Right lobe of liver (tissue), 6 donors: ENCODE results near the gene PPP6C. TPM values are rescaled to one million over a fixed set of nuclear protein-coding genes. Genes with fewer than 3 reads are reported as not detected.

Experiments used
- ATAC-seq, 4 donors: fragments of 200-7000 bp; cut with Tn5 transposase; one replicate each; pipeline ENCODE4 v1.9.1; 2020; ENCODE audit warnings: mild to moderate bottlenecking in 4 of 4, moderate library complexity in 4 of 4
- DNase-seq, 3 donors: peaks; one replicate each; pipeline ENCODE4 v3.0.0-alpha.2; 2020
- H3K27ac ChIP-seq, 3 donors: fragments of 200-600 bp; one replicate each; pipeline ENCODE4 v1.8.0; 2022
- H3K27me3 ChIP-seq, 2 donors: fragments of 200-600 bp; one replicate each; pipeline ENCODE4 v1.8.0; 2022
- H3K36me3 ChIP-seq, 4 donors: fragments of 200-600 bp; sonication (generic) in 1 of 4; one replicate each; pipeline versions ENCODE4 v1.5.1 to v1.8.0; 2017 to 2022; ENCODE audit warnings: control low read depth in 1 of 4
- H3K4me1 ChIP-seq, 4 donors: fragments of 200-600 bp; sonication (generic) in 1 of 4; one replicate each; pipeline versions ENCODE4 v1.5.1 to v1.8.0; 2017 to 2022; ENCODE audit warnings: control low read depth in 1 of 4
- H3K4me3 ChIP-seq, 3 donors: fragments of 200-600 bp; one replicate each; pipeline ENCODE4 v1.8.0; 2022
- H3K9me3 ChIP-seq, 4 donors: fragments of 200-600 bp; sonication (generic) in 1 of 4; one replicate each; pipeline versions ENCODE4 v1.5.1 to v1.8.0; 2017 to 2022; ENCODE audit warnings: control low read depth in 1 of 4
- POLR2A ChIP-seq: fragments of 450-650 bp; IDR thresholded peaks from one replicate; pipeline ENCODE4 v1.6.1; 2017; ENCODE audit warnings: antibody characterized with exemption, mild to moderate bottlenecking
- WGBS: methylation state at CpG from one replicate; pipeline ENCODE4 v1.1.6; 2018; ENCODE audit warnings: low coverage, low lambda C conversion rate; ENCODE audit not compliant: insufficient coverage; ENCODE audit errors: missing lambda C conversion rate; 5-methylcytosine and 5-hydroxymethylcytosine counted together
- intact Hi-C, 2 donors: fragments of 100-400 bp; cut with DNase I; formaldehyde crosslinking; loops; one replicate each; pipeline versions ENCODE4 v1.11.2 to v1.14.1; 2022
- total RNA-seq, 6 experiments: library from RNA; depleted of rRNA in 2 of 6; stranded (reverse); fragments of >200 nt in 2 of 6; fragmentation: NEBNext Ultra II Directional in 3 of 6; extraction: Animal tissue kit (Norgen Biotek cat#: 25700) in 3 of 6; gene quantifications; one replicate each; pipeline versions ENCODE4 v1.1.0 to v1.2.4, GENCODE V29; 2016 to 2023
- TF ChIP-seq, protein P1 (sequence below), 4 donors: fragments of 200-600 bp in 3 of 4; fragments of 450-650 bp in 1 of 4; IDR thresholded peaks; one replicate each; pipeline versions ENCODE4 v1.5.1 to v1.8.0; 2016 to 2022; ENCODE audit warnings: antibody characterized with exemption in 4 of 4, mild to moderate bottlenecking in 2 of 4
- donor health status: DM: no; HTN: yes; CAD: no.
- donor health status: DM: no; HTN: no; CAD: no.
- donor health status: DM: no; HTN: no; CAD: no.
- donor health status: DM: no; HTN: yes; CAD: no.
- donor health status: DM: no; HTN: yes; CAD: no.

Gene PPP6C
- total RNA-seq, 6 experiments from 2014 or later = 11.8 to 18.6 (median 15.3) TPM

DNA sequence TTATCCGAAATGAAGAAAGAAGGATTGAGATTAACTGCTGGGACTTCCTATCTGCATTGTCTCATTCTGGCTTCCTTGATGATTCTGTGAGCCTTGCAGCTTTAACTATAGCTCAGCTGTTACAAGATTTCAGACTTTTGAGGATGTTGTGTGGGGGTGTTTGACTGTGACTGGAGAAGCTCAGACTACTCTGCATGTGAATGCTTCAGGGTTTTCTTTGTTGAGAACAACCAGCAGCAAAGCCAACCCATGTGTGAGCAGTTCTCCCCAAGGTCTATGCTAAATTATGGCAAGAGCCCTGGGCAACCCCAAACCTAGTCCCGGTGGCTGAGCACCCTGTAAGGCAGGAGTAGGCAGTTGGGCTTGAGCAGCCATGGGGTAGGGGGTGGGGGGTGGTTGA, 37.9 kb downstream of the PPP6C start:
- no peak for DNase-seq
- intact Hi-C loops = no loop called here
- Histone ChIP-seq H3K4me3 (no peak overlapping the region), H3K36me3 (peaks cover 0 to 19% (median 4%) of the 10 kb centered on the region in 4 donors), H3K27me3 (no peaks in the 10 kb centered on the region), H3K4me1 (peaks cover 0 to 15% (median 6%) of the 10 kb centered on the region in 4 donors), H3K27ac (peak overlapping the region in 1 of 3 donors; percentile 48), H3K9me3 (no peaks in the 10 kb centered on the region)
- TF ChIP-seq, protein P1, sequence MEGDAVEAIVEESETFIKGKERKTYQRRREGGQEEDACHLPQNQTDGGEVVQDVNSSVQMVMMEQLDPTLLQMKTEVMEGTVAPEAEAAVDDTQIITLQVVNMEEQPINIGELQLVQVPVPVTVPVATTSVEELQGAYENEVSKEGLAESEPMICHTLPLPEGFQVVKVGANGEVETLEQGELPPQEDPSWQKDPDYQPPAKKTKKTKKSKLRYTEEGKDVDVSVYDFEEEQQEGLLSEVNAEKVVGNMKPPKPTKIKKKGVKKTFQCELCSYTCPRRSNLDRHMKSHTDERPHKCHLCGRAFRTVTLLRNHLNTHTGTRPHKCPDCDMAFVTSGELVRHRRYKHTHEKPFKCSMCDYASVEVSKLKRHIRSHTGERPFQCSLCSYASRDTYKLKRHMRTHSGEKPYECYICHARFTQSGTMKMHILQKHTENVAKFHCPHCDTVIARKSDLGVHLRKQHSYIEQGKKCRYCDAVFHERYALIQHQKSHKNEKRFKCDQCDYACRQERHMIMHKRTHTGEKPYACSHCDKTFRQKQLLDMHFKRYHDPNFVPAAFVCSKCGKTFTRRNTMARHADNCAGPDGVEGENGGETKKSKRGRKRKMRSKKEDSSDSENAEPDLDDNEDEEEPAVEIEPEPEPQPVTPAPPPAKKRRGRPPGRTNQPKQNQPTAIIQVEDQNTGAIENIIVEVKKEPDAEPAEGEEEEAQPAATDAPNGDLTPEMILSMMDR (IDR thresholded peaks at IDR 0.05) = no peak
- no peak for TF ChIP-seq POLR2A
- 83% methylated on average over 1 of the region's 2 CpGs for WGBS
- no peak for ATAC-seq

DNA sequence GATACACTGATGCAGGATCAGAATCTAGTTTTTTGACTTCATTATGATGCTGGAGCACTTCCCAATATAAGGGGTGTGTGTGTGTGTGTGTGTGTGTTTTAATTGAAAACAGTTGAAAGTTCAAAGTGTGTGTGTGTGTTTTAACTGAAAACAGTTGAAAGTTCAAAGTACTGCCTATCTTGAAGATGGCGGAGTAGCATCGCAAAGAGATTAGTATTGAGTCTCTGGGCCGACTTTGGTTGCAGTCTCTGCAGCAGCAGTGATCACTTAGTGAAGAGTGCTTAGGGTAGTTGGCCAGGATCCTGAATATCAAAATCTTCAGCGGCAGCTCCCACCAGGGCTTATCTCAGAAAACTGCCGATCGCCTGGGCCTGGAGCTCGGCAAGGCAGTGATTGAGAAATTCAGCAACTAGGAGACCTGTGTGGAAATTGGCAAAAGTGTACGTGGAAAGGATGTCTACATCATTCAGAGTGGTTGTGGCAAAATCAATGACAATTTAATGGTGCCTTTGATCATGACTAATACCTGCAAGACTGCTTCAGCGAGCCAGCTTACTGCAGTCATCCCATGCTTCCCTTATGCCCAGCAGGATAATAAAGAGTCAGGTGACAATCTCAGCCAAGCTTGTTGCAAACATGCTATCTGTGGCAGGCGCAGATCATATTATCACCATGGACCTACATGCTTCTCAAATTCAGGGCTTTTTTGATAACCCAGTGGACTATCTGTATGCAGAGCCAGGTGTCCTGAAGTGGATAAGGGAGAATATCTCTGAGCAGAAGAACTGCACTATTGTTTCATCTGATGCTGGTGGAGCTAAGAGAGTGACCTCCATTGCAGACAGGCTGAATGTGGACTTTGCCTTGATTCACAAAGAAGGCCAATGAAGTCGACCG, 39.0 kb downstream of the PPP6C start:
- 25% methylated on average over 10 of the region's 12 CpGs for whole genome bisulfite sequencing
- DNase-seq (peak in 2 of 3 donors; percentile 31 to 60), ATAC-seq (peak; percentile 81 to 89 (median 85))
- Histone ChIP-seq H3K4me3 (peak overlapping the region in 2 of 3 donors; percentile 17 to 48), H3K36me3 (peaks cover 0 to 19% (median 4%) of the 10 kb centered on the region in 4 donors), H3K27me3 (no peaks in the 10 kb centered on the region), H3K4me1 (peaks cover 0 to 24% (median 6%) of the 10 kb centered on the region in 4 donors), H3K9me3 (no peaks in the 10 kb centered on the region), H3K27ac (peak overlapping the region in 2 of 3 donors; percentile 48 to 52)
- intact Hi-C loops = no loop called here
- TF ChIP-seq POLR2A = no peak
- TF ChIP-seq, protein P1 (IDR thresholded peaks at IDR 0.05) = no peak

DNA sequence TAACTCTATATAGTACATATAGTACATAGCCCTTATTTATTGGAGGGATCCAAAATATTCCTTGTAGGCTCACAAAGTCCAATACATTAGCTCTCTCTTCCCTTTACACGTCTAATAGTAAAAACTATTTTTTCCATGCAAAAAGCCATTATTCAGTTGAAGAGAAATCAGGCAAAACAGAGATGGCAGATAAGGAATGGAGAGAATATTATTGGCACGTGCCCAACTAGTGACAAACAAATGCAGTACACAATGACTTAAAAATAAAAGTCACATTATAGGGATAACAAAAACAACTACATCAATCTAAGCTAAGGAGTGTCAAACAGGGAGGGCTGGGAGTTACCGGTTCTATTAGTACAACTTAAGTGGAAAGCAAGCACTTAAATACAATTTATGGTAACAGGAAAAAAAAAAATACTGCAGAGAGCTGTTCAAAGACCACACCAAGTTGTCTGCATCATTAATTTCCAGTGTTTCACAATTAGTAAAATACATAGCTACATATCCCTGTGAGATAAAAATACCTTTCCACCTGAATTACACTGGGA, 42.1 kb downstream of the PPP6C start:
- 74% methylated on average over 3 of the region's 3 CpGs for WGBS

DNA sequence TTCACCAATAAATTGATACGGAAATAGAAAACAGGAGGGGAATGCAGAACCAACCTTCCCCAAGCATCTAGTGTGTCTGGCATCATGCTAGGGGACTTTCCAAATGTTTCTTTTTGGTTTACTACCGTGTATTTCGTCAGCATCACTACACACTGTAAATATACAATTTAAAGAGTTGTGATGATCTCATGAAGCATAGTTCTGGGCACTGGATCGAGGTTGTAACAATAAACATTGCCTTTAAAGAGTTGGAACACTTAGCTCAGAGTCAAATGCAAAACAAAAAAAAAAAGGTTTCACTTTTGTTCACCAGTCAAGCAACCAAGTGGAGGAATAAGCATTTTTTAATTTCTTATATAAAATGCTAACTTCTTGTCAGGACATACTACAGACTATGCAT, 43.4 kb downstream of the PPP6C start:
- ATAC-seq (peak in 1 of 4 donors; percentile 1), DNase-seq (no peak)
- TF ChIP-seq POLR2A = no peak
- TF ChIP-seq, protein P1 (IDR thresholded peaks at IDR 0.05) = no peak
- Histone ChIP-seq H3K27ac (no peak overlapping the region), H3K27me3 (no peaks in the 10 kb centered on the region), H3K36me3 (no peaks in the 10 kb centered on the region), H3K4me1 (peaks cover 0 to 34% (median 7%) of the 10 kb centered on the region in 4 donors), H3K4me3 (no peak overlapping the region), H3K9me3 (no peaks in the 10 kb centered on the region)
- WGBS = 17% methylated on average over 4 of the region's 4 CpGs
- intact Hi-C loops = no loop called here

More for the DNA sequence above, 42.1 kb downstream of the PPP6C start:
- no peak for ATAC-seq
- Histone ChIP-seq H3K4me1 (peaks cover 0 to 30% (median 8%) of the 10 kb centered on the region in 4 donors), H3K27ac (no peak overlapping the region), H3K36me3 (peaks cover 0 to 5% (median 2%) of the 10 kb centered on the region in 4 donors), H3K9me3 (no peaks in the 10 kb centered on the region), H3K27me3 (no peaks in the 10 kb centered on the region), H3K4me3 (no peak overlapping the region)
- no peak for DNase-seq
- no peak for TF ChIP-seq POLR2A
- intact Hi-C loops = no loop called here

DNA sequence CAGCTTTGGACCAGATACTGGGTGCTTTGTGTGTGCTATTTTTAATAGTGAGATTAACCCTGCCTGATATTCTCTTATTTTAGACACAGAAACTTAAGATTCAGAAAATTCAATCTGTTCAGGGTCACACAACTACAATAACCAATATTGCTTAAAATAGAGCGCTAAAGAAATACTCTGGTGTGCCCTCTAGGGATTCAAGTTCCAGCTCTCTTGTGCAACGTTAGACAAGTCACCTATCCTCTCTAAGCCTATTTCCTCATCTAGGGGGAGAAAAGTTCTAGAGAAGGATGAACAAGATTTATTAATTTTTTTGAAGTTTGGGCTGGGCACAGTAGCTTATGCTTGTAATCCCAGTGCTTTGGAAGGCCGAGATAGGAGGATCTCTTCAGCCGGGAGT, 44.2 kb downstream of the PPP6C start:
- no peaks in the 10 kb centered on the region for H3K36me3 ChIP-seq
- no peak for ATAC-seq
- H3K4me3 ChIP-seq = no peak overlapping the region
- H3K27me3 ChIP-seq = no peaks in the 10 kb centered on the region
- no peak for DNase-seq
- intact Hi-C loops = no loop called here
- WGBS = 64% methylated on average over 3 of the region's 4 CpGs
- H3K9me3 ChIP-seq = no peaks in the 10 kb centered on the region
- no peak for TF ChIP-seq POLR2A
- TF ChIP-seq, protein P1 (IDR thresholded peaks at IDR 0.05) = no peak
- H3K27ac ChIP-seq = no peak overlapping the region
- peaks cover 0 to 26% (median 4%) of the 10 kb centered on the region in 4 donors for H3K4me1 ChIP-seq
